Kidney (tissue), 14 donors: ENCODE results near the gene C16orf46. TPM values are rescaled to one million over a fixed set of nuclear protein-coding genes. Genes with fewer than 3 reads are reported as not detected.

Source experiments
- DNase-seq, 5 donors: peaks; one replicate each; pipeline ENCODE4 v3.0.0-alpha.2; 2013 to 2020
- FAIRE-seq: peaks from 2 replicates; lab custom pipeline; 2012; peaks lifted over from hg19 to GRCh38; lab: Jason Lieb, UNC
- H3K27ac ChIP-seq, 2 donors: one replicate each; pipeline ENCODE4 v1.7.0; 2013; ENCODE audit warnings: low read depth in 2 of 2, low read length in 2 of 2, inconsistent platforms in 1 of 2
- H3K27me3 ChIP-seq: one replicate; pipeline ENCODE4 v1.7.1; 2013; ENCODE audit warnings: low read length, inconsistent platforms; ENCODE audit not compliant: control insufficient read depth, insufficient read depth
- H3K36me3 ChIP-seq, 3 donors: one replicate each; pipeline versions ENCODE4 v1.7.0 to v1.7.1; 2013; ENCODE audit warnings: low read length in 3 of 3, control low read depth in 1 of 3, inconsistent platforms in 1 of 3; ENCODE audit not compliant: insufficient read depth in 3 of 3, control insufficient read depth in 2 of 3
- H3K4me1 ChIP-seq, 3 donors: one replicate each; pipeline versions ENCODE4 v1.7.0 to v1.7.1; 2013; ENCODE audit warnings: low read length in 3 of 3, inconsistent platforms in 1 of 3, low read depth in 1 of 3; ENCODE audit not compliant: control insufficient read depth in 2 of 3, insufficient read depth in 2 of 3
- H3K4me3 ChIP-seq, 3 donors: one replicate each; pipeline versions ENCODE4 v1.7.0 to v1.8.1; 2013; ENCODE audit warnings: low read length in 3 of 3, control low read depth in 1 of 3, inconsistent platforms in 1 of 3
- H3K9ac ChIP-seq, 3 donors: one replicate each; pipeline versions ENCODE4 v1.7.0 to v1.7.1; 2013; ENCODE audit warnings: low read length in 3 of 3, control low read depth in 1 of 3, inconsistent platforms in 1 of 3
- H3K9me3 ChIP-seq, 3 donors: one replicate each; pipeline versions ENCODE4 v1.7.0 to v1.7.1; 2013; ENCODE audit warnings: low read length in 3 of 3, control low read depth in 1 of 3, inconsistent platforms in 1 of 3; ENCODE audit not compliant: control insufficient read depth in 2 of 3, insufficient read depth in 1 of 3
- CTCF ChIP-seq: IDR thresholded peaks from 3 replicates; pipeline ENCODE4 v1.5.1; 2012; ENCODE audit warnings: mild to moderate bottlenecking, moderate library complexity, borderline replicate concordance; ENCODE audit not compliant: insufficient read depth; ENCODE audit errors: extremely low read depth
- intact Hi-C: fragments of 100-400 bp; cut with DNase I; formaldehyde crosslinking; loops from one replicate; pipeline ENCODE4 v1.11.1; 2022
- polyA plus RNA-seq: library from polyadenylated mRNA; stranded (reverse); fragments of 350-450 nt; fragmentation: Illumina TruSeq; extraction: RNeasy Lipid Tissue Mini Kit (QIAGEN cat#74804); gene quantifications from one replicate; pipeline ENCODE4 v1.2.3, GENCODE V29; 2014; ENCODE audit warnings: low read depth, low replicate concordance; ENCODE audit not compliant: insufficient read depth
- total RNA-seq: library from RNA; stranded (reverse); fragmentation: NEBNext Ultra II Directional; extraction: Animal tissue kit (Norgen Biotek cat#: 25700); gene quantifications from one replicate; pipeline ENCODE4 v1.2.1, GENCODE V29; 2021
- donor health status: control.
- donor health status: control.
- donor health status: control.
- donor health status: control.
- donor health status: control.
- donor health status: DM: yes; HTN: yes; CAD: no.
- donor health status: Normal renal cell carcinoma (clear cell type).

The C16orf46 gene
- total and polyA plus RNA-seq, 2 donors from 2014 or later: 0.47 to 1.7 TPM

GRCh38 chr16:81088836-81089235, 11.8 kb upstream of the C16orf46 start:
- DNase-seq (no peak), FAIRE-seq (no peak)
- no peak for TF ChIP-seq CTCF
- intact Hi-C loops: no loop called here
- no peaks in the 10 kb centered on the region for H3K4me1 ChIP-seq
- no peaks in the 10 kb centered on the region for H3K27me3 ChIP-seq
- H3K36me3 ChIP-seq: peaks cover 0 to 7% (median 5%) of the 10 kb centered on the region in 3 donors
- H3K4me3 ChIP-seq: no peak overlapping the region
- H3K9ac ChIP-seq: no peak overlapping the region
- H3K9me3 ChIP-seq: no peaks in the 10 kb centered on the region
- no peak overlapping the region for H3K27ac ChIP-seq

- DNase-seq (no peak), FAIRE-seq (no peak)
- peaks cover 0 to 5% (median 0%) of the 10 kb centered on the region in 3 donors for H3K36me3 ChIP-seq
- peaks cover 0 to 3% (median 0%) of the 10 kb centered on the region in 3 donors for H3K4me1 ChIP-seq
- H3K9me3 ChIP-seq: no peaks in the 10 kb centered on the region
- no peak overlapping the region for H3K9ac ChIP-seq
- no peak overlapping the region for H3K27ac ChIP-seq
- intact Hi-C loops: no loop called here
- TF ChIP-seq CTCF: no peak
- no peaks in the 10 kb centered on the region for H3K27me3 ChIP-seq
- no peak overlapping the region for H3K4me3 ChIP-seq
Measured at GRCh38 chr16:81081014-81081413, 4.0 kb upstream of the C16orf46 start.

GRCh38 chr16:81080233-81080632, 3.2 kb upstream of the C16orf46 start:
- H3K27ac ChIP-seq: no peak overlapping the region
- no peaks in the 10 kb centered on the region for H3K9me3 ChIP-seq
- no peak for TF ChIP-seq CTCF
- no peak for DNase-seq
- H3K9ac ChIP-seq: no peak overlapping the region
- H3K4me3 ChIP-seq: no peak overlapping the region
- no peak for FAIRE-seq
- H3K4me1 ChIP-seq: peaks cover 0 to 3% (median 0%) of the 10 kb centered on the region in 3 donors
- peaks cover 0 to 5% (median 0%) of the 10 kb centered on the region in 3 donors for H3K36me3 ChIP-seq
- H3K27me3 ChIP-seq: no peaks in the 10 kb centered on the region
- intact Hi-C loops: no loop called here

- H3K4me3 ChIP-seq: peak overlapping the region; percentile 90 to 98 (median 96)
- DNase-seq (peak; percentile 90 to 96 (median 94)), FAIRE-seq (no peak)
- peak overlapping the region; percentile 95 to 97 for H3K27ac ChIP-seq
- no peaks in the 10 kb centered on the region for H3K27me3 ChIP-seq
- H3K36me3 ChIP-seq: peaks cover 0 to 2% (median 0%) of the 10 kb centered on the region in 3 donors
- H3K9me3 ChIP-seq: no peaks in the 10 kb centered on the region
- no peak for TF ChIP-seq CTCF
- intact Hi-C loops: no loop called here
- H3K9ac ChIP-seq: peak overlapping the region; percentile 55 to 92 (median 91)
- peaks cover 0 to 3% (median 0%) of the 10 kb centered on the region in 3 donors for H3K4me1 ChIP-seq
Measured at GRCh38 chr16:81076566-81077075, 417 bp downstream of the C16orf46 start.
